Chondrocyte (in vitro differentiated cells): ENCODE results near the gene PCDH12. TPM values are rescaled to one million over a fixed set of nuclear protein-coding genes. Genes with fewer than 3 reads are reported as not detected.
A peak's percentile ranks its signal among the peaks of the same experiment; 100 is the strongest.

Source experiments
- DNase-seq: peaks from one replicate; pipeline ENCODE4 v3.0.0; 2021; ENCODE audit warnings: mixed read lengths, low spot score
- H3K27ac Mint-ChIP-seq: one replicate; pipeline ENCODE4 v1.8.0; 2021; ENCODE audit warnings: mild to moderate bottlenecking, moderate library complexity, mixed read lengths; ENCODE audit not compliant: unreplicated experiment
- H3K27me3 Mint-ChIP-seq: 2 replicates; pipeline ENCODE4 v1.8.0; 2021; ENCODE audit warnings: low read depth, mixed read lengths
- H3K36me3 Mint-ChIP-seq: 2 replicates; pipeline ENCODE4 v1.8.0; 2021; ENCODE audit warnings: low read depth, mixed read lengths
- H3K4me1 Mint-ChIP-seq: 2 replicates; pipeline ENCODE4 v1.8.0; 2021; ENCODE audit warnings: low read depth, mild to moderate bottlenecking, mixed read lengths
- H3K4me3 Mint-ChIP-seq: one replicate; pipeline ENCODE4 v1.8.0; 2021; ENCODE audit warnings: mild to moderate bottlenecking, moderate library complexity, mixed read lengths; ENCODE audit not compliant: unreplicated experiment
- H3K9me3 Mint-ChIP-seq: 2 replicates; pipeline ENCODE4 v1.8.0; 2021; ENCODE audit warnings: low read depth, mixed read lengths
- CTCF ChIP-seq: fragments of 200-600 bp; sonication (generic); IDR thresholded peaks from 2 replicates; pipeline ENCODE4 v1.5.0; 2021; ENCODE audit warnings: antibody characterized with exemption, mild to moderate bottlenecking, moderate library complexity
- total RNA-seq: library from RNA; stranded (reverse); gene quantifications from 3 replicates; pipeline ENCODE4 v1.2.1, GENCODE V29; 2021

PCDH12 gene
- total RNA-seq, 1 donor from 2014 or later = 0.02 TPM

GRCh38 chr5:141951332-141951781 lies 6.6 kb downstream of the PCDH12 start:
- H3K36me3 Mint-ChIP-seq = no peaks in the 10 kb centered on the region
- H3K4me1 Mint-ChIP-seq = no peaks in the 10 kb centered on the region
- no peak overlapping the region for H3K4me3 Mint-ChIP-seq
- DNase-seq = no peak
- peaks cover 8% of the 10 kb centered on the region for H3K27me3 Mint-ChIP-seq
- no peaks in the 10 kb centered on the region for H3K9me3 Mint-ChIP-seq
- TF ChIP-seq CTCF = peak; percentile 57
- no peak overlapping the region for H3K27ac Mint-ChIP-seq

GRCh38 chr5:141950207-141951005 lies 7.6 kb downstream of the PCDH12 start:
- TF ChIP-seq CTCF = no peak
- no peaks in the 10 kb centered on the region for H3K9me3 Mint-ChIP-seq
- H3K4me3 Mint-ChIP-seq = no peak overlapping the region
- no peak for DNase-seq
- H3K36me3 Mint-ChIP-seq = no peaks in the 10 kb centered on the region
- peaks cover 4% of the 10 kb centered on the region for H3K4me1 Mint-ChIP-seq
- peaks cover 8% of the 10 kb centered on the region for H3K27me3 Mint-ChIP-seq
- no peak overlapping the region for H3K27ac Mint-ChIP-seq

- H3K27me3 Mint-ChIP-seq = peaks cover 8% of the 10 kb centered on the region
- DNase-seq = no peak
- H3K4me1 Mint-ChIP-seq = peaks cover 5% of the 10 kb centered on the region
- no peaks in the 10 kb centered on the region for H3K36me3 Mint-ChIP-seq
- H3K4me3 Mint-ChIP-seq = no peak overlapping the region
- TF ChIP-seq CTCF = no peak
- no peaks in the 10 kb centered on the region for H3K9me3 Mint-ChIP-seq
- H3K27ac Mint-ChIP-seq = no peak overlapping the region
Measured at GRCh38 chr5:141949511-141949910, 8.5 kb downstream of the PCDH12 start.

- no peak overlapping the region for H3K27ac Mint-ChIP-seq
- no peaks in the 10 kb centered on the region for H3K9me3 Mint-ChIP-seq
- no peak for TF ChIP-seq CTCF
- H3K4me3 Mint-ChIP-seq = no peak overlapping the region
- peaks cover 5% of the 10 kb centered on the region for H3K4me1 Mint-ChIP-seq
- H3K36me3 Mint-ChIP-seq = no peaks in the 10 kb centered on the region
- H3K27me3 Mint-ChIP-seq = peaks cover 8% of the 10 kb centered on the region
- DNase-seq = no peak
Measured at GRCh38 chr5:141948812-141949211, 9.2 kb downstream of the PCDH12 start.

DNA sequence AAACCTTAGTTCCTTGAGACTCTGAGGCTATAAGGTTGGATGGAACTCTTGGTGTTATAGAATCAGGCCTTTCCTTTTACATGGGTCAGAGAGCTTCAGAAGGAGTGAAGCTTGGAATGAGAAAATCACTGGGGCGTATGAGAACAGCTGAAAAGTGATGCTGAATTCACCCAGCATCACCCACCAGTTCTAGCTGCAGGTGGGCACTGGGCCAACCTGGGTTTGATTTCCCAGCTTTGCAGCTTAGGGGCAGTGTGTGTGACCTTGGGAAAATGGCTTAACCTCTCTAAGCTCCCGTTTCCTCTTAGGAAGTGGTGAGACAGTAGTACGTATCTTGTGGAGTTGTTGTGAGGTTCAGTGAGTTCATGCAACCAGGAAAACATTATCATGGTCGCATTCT lies 10.7 kb downstream of the PCDH12 start:
- H3K4me3 Mint-ChIP-seq = no peak overlapping the region
- H3K4me1 Mint-ChIP-seq = peaks cover 6% of the 10 kb centered on the region
- no peaks in the 10 kb centered on the region for H3K9me3 Mint-ChIP-seq
- H3K27me3 Mint-ChIP-seq = peaks cover 8% of the 10 kb centered on the region
- no peak overlapping the region for H3K27ac Mint-ChIP-seq
- no peak for DNase-seq
- no peaks in the 10 kb centered on the region for H3K36me3 Mint-ChIP-seq
- TF ChIP-seq CTCF = no peak
